ENCODE results near the gene PRG3.
A peak's percentile ranks its signal among the peaks of the same experiment; 100 is the strongest.

PRG3 gene, protein sequence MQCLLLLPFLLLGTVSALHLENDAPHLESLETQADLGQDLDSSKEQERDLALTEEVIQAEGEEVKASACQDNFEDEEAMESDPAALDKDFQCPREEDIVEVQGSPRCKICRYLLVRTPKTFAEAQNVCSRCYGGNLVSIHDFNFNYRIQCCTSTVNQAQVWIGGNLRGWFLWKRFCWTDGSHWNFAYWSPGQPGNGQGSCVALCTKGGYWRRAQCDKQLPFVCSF

DNA sequence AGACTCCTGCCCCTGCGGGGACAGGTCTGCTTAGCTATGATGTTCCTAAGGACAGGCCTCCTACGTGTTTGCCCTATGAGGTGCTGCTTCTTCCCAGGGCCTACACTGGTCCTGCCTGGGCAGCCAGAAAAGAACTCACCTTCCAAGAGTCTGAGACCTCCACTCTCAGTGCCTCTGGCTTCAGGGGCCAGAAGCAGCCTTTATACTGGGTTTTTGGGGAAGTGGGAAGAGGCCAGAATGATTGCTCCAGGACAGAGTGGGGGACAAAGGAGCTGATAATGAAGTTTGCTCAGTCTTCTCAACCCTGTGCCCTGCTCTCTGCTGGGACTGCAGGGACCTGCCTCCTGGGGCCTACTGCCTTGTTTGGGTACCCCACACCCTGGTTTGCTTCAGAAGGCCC is at the start of gene PRG3:
Gene PRG3, minus strand, starts transcription at position 176 of the 400 bp plus-strand sequence. CDS start 442 bp downstream, outside the sequence.
- TF ChIP-seq, protein P1, sequence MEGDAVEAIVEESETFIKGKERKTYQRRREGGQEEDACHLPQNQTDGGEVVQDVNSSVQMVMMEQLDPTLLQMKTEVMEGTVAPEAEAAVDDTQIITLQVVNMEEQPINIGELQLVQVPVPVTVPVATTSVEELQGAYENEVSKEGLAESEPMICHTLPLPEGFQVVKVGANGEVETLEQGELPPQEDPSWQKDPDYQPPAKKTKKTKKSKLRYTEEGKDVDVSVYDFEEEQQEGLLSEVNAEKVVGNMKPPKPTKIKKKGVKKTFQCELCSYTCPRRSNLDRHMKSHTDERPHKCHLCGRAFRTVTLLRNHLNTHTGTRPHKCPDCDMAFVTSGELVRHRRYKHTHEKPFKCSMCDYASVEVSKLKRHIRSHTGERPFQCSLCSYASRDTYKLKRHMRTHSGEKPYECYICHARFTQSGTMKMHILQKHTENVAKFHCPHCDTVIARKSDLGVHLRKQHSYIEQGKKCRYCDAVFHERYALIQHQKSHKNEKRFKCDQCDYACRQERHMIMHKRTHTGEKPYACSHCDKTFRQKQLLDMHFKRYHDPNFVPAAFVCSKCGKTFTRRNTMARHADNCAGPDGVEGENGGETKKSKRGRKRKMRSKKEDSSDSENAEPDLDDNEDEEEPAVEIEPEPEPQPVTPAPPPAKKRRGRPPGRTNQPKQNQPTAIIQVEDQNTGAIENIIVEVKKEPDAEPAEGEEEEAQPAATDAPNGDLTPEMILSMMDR (IDR thresholded peaks at IDR 0.05; ENCODE audit: low read depth, low read length, missing control alignments), result no peak
- H3K4me3 ChIP-seq (ENCODE audit: low read depth, low read length), result no peak within 1 kb of the TSS
- DNase-seq (ENCODE audit: low read depth), result no peak

DNA sequence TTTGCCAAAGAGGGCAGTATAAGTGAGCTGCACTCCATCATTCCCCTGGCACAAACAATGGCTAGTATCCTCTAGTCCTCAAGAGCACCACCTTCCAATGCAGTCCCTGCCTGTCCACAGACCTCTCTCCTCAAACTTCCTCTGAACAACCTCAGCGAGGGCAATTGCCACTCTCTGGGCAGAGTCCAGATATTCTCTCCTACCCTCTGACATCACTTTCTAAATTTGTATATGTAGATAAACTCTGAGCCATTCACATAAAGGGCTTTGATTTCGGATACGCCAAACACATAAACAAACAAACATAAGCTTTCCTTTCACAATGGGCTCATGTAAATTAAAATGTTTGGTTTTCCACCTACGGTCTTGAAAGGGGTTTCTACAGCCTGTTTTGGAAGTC is 49.0 kb upstream of the PRG3 start:
- DNase-seq (ENCODE audit: low read depth), result no peak
- TF ChIP-seq, protein P1 (IDR thresholded peaks at IDR 0.05; ENCODE audit: low read depth, low read length, missing control alignments), result no peak

DNA sequence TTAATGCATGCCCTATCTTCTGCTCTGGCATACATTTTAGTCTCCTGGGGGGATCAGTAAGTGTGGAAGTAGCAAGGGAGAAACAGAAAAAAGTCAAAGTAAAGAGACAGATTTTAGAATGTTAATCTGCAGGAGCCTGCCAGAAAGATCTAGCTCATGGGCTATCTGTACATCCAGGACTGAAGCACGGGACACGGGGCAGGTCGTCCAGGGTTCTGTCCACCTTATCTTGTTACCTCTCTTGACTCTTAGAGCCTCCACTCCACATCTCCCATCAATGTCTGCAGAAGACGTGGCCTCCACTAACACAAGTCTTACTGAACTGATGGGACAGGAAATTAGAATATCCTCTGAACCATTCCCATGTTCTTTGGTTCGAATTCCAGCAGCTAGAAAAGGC is 47.7 kb upstream of the PRG3 start:
- TF ChIP-seq, protein P1 (IDR thresholded peaks at IDR 0.05; ENCODE audit: low read depth, low read length, missing control alignments), result no peak
- H3K4me3 ChIP-seq (ENCODE audit: low read depth, low read length), result no peak overlapping the region
- DNase-seq (ENCODE audit: low read depth), result no peak

More for the DNA sequence above, 49.0 kb upstream of the PRG3 start:
- H3K4me3 ChIP-seq (ENCODE audit: low read depth, low read length), result no peak overlapping the region

DNA sequence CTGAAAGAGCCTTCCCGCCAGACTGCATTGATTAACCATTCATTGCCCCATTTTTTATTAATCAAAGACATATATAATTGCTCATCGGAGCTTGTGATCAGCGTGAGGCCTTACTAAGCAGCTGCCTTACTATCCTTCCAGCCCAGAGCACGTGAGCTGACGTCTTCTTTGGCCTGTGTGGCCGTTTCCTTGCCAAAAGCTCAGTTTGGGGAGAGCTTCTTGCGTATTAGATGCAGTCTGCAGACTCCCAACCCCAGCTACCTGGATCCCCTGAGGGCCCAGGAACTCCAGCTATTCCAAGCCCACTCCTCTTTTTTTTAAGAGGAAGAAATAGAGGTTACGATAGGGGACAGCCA is 46.8 kb upstream of the PRG3 start:
- DNase-seq (ENCODE audit: low read depth), result no peak
- H3K4me3 ChIP-seq (ENCODE audit: low read depth, low read length), result no peak overlapping the region
- TF ChIP-seq, protein P1 (IDR thresholded peaks at IDR 0.05; ENCODE audit: low read depth, low read length, missing control alignments), result no peak

DNA sequence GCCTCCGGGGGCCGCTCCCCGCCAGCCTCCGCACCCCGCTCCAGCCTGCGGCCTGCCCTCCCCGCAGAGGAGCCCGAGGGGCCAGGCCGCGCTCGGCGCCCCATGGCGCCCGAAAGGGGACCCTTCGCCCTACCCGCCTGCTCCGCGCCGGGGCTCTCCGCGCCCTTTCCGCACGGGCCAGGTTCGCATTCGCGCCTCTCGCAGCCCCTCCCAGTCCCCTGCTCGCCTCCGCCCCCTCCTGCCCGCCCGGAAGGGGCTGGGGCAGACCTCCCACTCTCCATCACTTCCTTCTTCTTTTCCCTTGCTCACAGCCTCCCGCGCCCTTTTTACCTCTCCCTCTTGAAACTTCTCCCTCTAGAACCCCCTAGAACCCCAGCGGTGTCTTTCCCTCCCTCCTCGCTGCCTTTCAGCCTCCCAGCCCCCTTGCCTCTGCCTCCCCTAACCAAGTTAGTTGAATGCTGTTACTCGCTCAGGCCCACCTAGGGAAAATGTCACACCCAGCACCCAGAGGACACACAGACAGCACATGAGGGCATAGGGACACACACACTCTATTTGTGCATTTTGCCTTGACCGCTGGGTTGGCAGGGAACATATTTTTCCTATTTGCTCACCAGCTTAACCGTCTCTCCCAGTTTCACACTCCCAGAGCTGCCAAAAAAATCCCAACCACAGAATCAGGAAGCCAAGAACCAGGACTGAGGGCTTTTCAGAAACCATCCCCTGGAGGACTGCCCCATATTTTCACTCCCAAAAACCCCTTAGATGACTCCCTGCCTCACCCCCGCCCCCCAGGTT is 46.2 kb upstream of the PRG3 start, which contains the start of gene SLC43A3:
Gene SLC43A3, minus strand, starts transcription at position 193 of the 798 bp plus-strand sequence. CDS start 949 bp downstream, outside the sequence.
- TF ChIP-seq, protein P1 (IDR thresholded peaks at IDR 0.05; ENCODE audit: low read depth, low read length, missing control alignments), result no peak
- DNase-seq (ENCODE audit: low read depth), result no peak
- peak within 1 kb of the TSS; percentile 85 for H3K4me3 ChIP-seq (ENCODE audit: low read depth, low read length)

DNA sequence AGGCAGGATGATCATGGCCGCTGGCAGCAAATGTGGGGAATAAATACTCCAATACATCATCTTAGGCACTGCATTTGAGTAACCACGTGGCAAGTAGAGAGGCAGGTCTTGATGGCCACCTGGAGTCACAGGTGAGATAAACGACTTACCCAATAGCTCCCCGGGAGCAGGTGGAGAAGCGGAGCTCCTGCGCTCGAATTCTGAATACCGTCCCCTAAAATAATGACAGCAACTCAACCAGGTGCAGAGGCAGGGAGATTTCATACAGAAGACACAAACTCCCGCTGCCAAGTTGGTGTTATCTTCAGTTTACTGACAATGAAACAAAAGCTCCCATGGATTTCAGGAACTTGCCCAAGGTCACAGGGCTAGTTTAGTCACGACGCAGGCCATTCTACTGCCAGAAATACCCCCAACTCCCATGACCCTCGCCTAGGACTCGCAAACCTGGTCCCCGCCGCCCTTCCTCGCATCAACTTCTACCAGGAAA is 45.5 kb upstream of the PRG3 start:
- H3K4me3 ChIP-seq (ENCODE audit: low read depth, low read length), result peak overlapping the region; percentile 85
- no peak for DNase-seq (ENCODE audit: low read depth)
- TF ChIP-seq, protein P1 (IDR thresholded peaks at IDR 0.05; ENCODE audit: low read depth, low read length, missing control alignments), result no peak

Measured in GM12864 (cell line).